ENCODE measurements around the gene CCM2L. TPM values are rescaled to one million over a fixed set of nuclear protein-coding genes. Genes with fewer than 3 reads are reported as not detected.

The CCM2L gene
- total and polyA plus RNA-seq, 4 donors: 6.6 to 12.8 (median 11.7) TPM

DNA sequence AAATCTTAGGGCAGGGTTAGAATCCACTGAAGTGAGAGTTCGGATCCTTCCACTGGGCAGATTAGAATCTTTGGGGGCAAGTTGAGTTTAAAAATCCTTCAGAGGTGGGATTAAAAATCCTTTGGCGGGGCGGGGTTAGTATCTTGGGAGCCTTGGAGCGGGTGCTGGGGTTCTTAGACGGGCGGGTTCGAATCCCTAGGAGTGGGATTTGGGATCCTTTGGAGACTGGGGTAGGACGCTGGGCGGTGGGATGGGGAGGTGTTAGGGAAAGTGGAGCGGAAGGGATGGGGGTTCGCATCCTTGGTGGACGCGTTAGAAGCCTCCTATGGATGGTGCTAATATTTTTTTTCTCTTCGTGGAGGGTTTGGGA is 41.5 kb downstream of the CCM2L start:
- Histone ChIP-seq H3K4me1 (ENCODE audit: control insufficient read depth in 5 of 5, insufficient read depth in 5 of 5, low read length in 5 of 5) (peaks cover 0 to 7% (median 0%) of the 10 kb centered on the region in 5 donors), H3K36me3 (ENCODE audit: control insufficient read depth in 4 of 4, insufficient read depth in 4 of 4, low read length in 4 of 4) (no peaks in the 10 kb centered on the region), H3K27me3 (ENCODE audit: control insufficient read depth in 3 of 3, insufficient read depth in 3 of 3, low read length in 2 of 3) (peaks cover 0 to 48% (median 43%) of the 10 kb centered on the region in 3 donors), H3K9ac (ENCODE audit: insufficient read depth in 1 of 2, low read length in 2 of 2) (no peak overlapping the region), H3K4me3 (no peak overlapping the region), H3K9me3 (ENCODE audit: control insufficient read depth in 4 of 4, insufficient read depth in 3 of 4, low read length in 3 of 4) (peaks cover 0 to 3% (median 0%) of the 10 kb centered on the region in 4 donors), H3K27ac (ENCODE audit: low read depth in 1 of 2, low read length in 1 of 2) (peak overlapping the region in 1 of 2 donors; percentile 81)
- TF ChIP-seq, protein P1, sequence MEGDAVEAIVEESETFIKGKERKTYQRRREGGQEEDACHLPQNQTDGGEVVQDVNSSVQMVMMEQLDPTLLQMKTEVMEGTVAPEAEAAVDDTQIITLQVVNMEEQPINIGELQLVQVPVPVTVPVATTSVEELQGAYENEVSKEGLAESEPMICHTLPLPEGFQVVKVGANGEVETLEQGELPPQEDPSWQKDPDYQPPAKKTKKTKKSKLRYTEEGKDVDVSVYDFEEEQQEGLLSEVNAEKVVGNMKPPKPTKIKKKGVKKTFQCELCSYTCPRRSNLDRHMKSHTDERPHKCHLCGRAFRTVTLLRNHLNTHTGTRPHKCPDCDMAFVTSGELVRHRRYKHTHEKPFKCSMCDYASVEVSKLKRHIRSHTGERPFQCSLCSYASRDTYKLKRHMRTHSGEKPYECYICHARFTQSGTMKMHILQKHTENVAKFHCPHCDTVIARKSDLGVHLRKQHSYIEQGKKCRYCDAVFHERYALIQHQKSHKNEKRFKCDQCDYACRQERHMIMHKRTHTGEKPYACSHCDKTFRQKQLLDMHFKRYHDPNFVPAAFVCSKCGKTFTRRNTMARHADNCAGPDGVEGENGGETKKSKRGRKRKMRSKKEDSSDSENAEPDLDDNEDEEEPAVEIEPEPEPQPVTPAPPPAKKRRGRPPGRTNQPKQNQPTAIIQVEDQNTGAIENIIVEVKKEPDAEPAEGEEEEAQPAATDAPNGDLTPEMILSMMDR (IDR thresholded peaks at IDR 0.05; ENCODE audit: control extremely low read depth, extremely low read depth): no peak
- ATAC-seq (ENCODE audit: insufficient read depth, low FRiP score) (no peak), DNase-seq (no peak)
- 8 to 12% methylated on average over 14 of the region's 14 CpGs for WGBS, 2 donors

DNA sequence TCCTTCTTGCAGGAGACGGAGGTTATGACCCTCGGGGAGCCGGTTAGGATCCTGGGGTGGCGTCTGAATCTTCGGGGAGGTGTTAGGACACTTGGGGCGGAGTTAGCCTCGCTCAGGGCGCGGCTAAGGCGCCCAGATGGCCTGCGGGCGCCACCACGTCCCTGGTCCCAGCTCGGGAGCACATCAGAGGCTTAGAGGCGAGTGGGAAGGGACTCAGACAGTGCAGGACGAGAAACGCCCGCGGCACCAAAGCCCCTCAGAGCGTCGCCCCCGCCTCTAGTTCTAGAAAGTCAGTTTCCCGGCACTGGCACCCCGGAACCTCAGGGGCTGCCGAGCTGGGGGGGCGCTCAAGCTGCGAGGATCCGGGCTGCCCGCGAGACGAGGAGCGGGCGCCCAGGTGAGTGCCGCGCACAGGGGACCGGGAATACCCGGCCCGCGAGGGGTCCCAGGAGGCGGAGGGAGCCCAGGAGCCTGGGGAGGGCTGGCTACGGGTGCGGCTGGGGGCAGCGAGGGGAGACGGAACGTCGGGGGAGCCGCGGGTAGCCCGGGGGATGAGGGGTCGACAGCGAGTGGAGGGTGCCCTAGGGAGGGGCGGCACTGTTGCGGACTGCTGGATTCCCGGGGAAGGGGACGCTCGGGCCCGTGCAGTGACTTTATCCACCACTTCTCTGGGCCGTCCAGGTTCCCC is 42.0 kb downstream of the CCM2L start, which contains the start of gene HCK:
Gene HCK, plus strand, starts transcription at position 153 of the 688 bp plus-strand sequence.
- H3K9me3 ChIP-seq (ENCODE audit: control insufficient read depth in 4 of 4, insufficient read depth in 3 of 4, low read length in 3 of 4): peaks cover 0 to 3% (median 0%) of the 10 kb centered on the region in 4 donors
- WGBS, 2 donors: 1 to 2% methylated on average over 57 to 58 of the region's 58 CpGs
- peaks cover 0 to 48% (median 44%) of the 10 kb centered on the region in 3 donors for H3K27me3 ChIP-seq (ENCODE audit: control insufficient read depth in 3 of 3, insufficient read depth in 3 of 3, low read length in 2 of 3)
- H3K36me3 ChIP-seq (ENCODE audit: control insufficient read depth in 4 of 4, insufficient read depth in 4 of 4, low read length in 4 of 4): no peaks in the 10 kb centered on the region
- no peak within 1 kb of the TSS for H3K9ac ChIP-seq (ENCODE audit: insufficient read depth in 1 of 2, low read length in 2 of 2)
- peak; percentile 72 for ATAC-seq (ENCODE audit: insufficient read depth, low FRiP score)
- H3K27ac ChIP-seq (ENCODE audit: low read depth in 1 of 2, low read length in 1 of 2): peak within 1 kb of the TSS; percentile 34 to 81
- peak in 1 of 3 donors; percentile 6 for DNase-seq
- peaks cover 0 to 7% (median 0%) of the 10 kb centered on the region in 5 donors for H3K4me1 ChIP-seq (ENCODE audit: control insufficient read depth in 5 of 5, insufficient read depth in 5 of 5, low read length in 5 of 5)
- no peak within 1 kb of the TSS for H3K4me3 ChIP-seq
- TF ChIP-seq, protein P1 (IDR thresholded peaks at IDR 0.05; ENCODE audit: control extremely low read depth, extremely low read depth): no peak

DNA sequence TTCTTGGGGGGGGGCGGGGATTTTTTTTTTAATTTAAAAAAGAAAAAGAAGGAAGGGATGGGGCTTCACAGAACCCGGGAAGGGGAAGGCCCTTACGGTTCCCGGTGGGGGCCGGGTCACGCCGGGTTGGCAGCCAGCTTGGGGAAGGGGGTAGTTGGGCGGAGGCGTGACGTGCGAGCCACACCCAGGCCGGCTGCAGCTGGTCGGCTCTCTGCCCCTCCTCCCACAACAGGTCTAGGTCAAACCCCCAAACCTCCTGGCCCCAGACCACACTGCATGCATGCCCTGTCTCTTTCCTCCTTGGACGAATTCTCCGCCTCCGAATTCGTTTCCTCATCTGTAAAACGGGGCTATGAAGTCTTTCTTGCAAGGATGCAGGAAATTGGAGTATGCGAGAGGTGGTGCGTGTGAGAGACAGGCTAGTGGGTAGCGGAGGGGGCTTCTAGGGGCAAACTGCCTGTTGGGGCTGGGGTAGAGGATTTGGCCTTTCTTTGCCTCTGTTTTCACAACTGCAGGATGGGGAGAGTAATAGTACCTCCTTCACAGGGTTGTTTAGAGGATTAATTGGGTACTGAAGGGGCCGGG is 42.6 kb downstream of the CCM2L start:
- peaks cover 0 to 7% (median 0%) of the 10 kb centered on the region in 5 donors for H3K4me1 ChIP-seq (ENCODE audit: control insufficient read depth in 5 of 5, insufficient read depth in 5 of 5, low read length in 5 of 5)

More for the DNA sequence above, 42.6 kb downstream of the CCM2L start:
- WGBS, 2 donors: 12 to 14% methylated on average over 21 to 22 of the region's 22 CpGs
- Histone ChIP-seq H3K9me3 (ENCODE audit: control insufficient read depth in 4 of 4, insufficient read depth in 3 of 4, low read length in 3 of 4) (peaks cover 0 to 3% (median 0%) of the 10 kb centered on the region in 4 donors), H3K36me3 (ENCODE audit: control insufficient read depth in 4 of 4, insufficient read depth in 4 of 4, low read length in 4 of 4) (no peaks in the 10 kb centered on the region), H3K27ac (ENCODE audit: low read depth in 1 of 2, low read length in 1 of 2) (peak overlapping the region in 1 of 2 donors; percentile 21), H3K27me3 (ENCODE audit: control insufficient read depth in 3 of 3, insufficient read depth in 3 of 3, low read length in 2 of 3) (peaks cover 0 to 48% (median 44%) of the 10 kb centered on the region in 3 donors), H3K4me3 (no peak overlapping the region), H3K9ac (ENCODE audit: insufficient read depth in 1 of 2, low read length in 2 of 2) (no peak overlapping the region)
- TF ChIP-seq, protein P1 (IDR thresholded peaks at IDR 0.05; ENCODE audit: control extremely low read depth, extremely low read depth): no peak
- DNase-seq (peak in 1 of 3 donors; percentile 30), ATAC-seq (ENCODE audit: insufficient read depth, low FRiP score) (peak; percentile 53)
